MM.1S (cell line): ENCODE results near the gene CRADD.

ENCODE experiments used
- DNase-seq: peaks from one replicate; pipeline ENCODE4 v3.0.0-alpha.2; 2015
- H2AFZ ChIP-seq: fragments of 300-600 bp; sonication (generic); 2 replicates; pipeline ENCODE4 v1.6.0; 2016; ENCODE audit warnings: antibody characterized with exemption, low read length
- H3F3A ChIP-seq: fragments of 300-600 bp; sonication (generic); 2 replicates; pipeline ENCODE4 v1.6.1; 2016; ENCODE audit warnings: mild to moderate bottlenecking, antibody characterized with exemption, low read length, moderate library complexity, mixed read lengths; ENCODE audit not compliant: insufficient read depth
- H3K27ac ChIP-seq: fragments of 300-600 bp; sonication (generic); 2 replicates; pipeline ENCODE4 v1.5.1; 2016; ENCODE audit warnings: mild to moderate bottlenecking, low read length
- H3K27me3 ChIP-seq: fragments of 300-600 bp; sonication (generic); replicated peaks from 2 replicates; pipeline ENCODE4 v1.6.0; 2016; ENCODE audit warnings: low read length; ENCODE audit not compliant: insufficient read depth
- H3K36me3 ChIP-seq: fragments of 300-600 bp; sonication (generic); replicated peaks from 2 replicates; pipeline ENCODE4 v1.6.1; 2016; ENCODE audit warnings: mild to moderate bottlenecking, low read length, mixed read lengths; ENCODE audit not compliant: insufficient read depth
- H3K4me1 ChIP-seq: fragments of 300-600 bp; sonication (generic); 2 replicates; pipeline ENCODE4 v1.6.1; 2016; ENCODE audit warnings: low read length, mixed read lengths
- H3K4me2 ChIP-seq: fragments of 300-600 bp; sonication (generic); 2 replicates; pipeline ENCODE4 v1.6.0; 2016; ENCODE audit warnings: low read depth, low read length
- H3K4me3 ChIP-seq: fragments of 300-600 bp; sonication (generic); 2 replicates; pipeline ENCODE4 v1.5.1; 2016; ENCODE audit warnings: low read length, mixed read lengths
- H3K79me2 ChIP-seq: fragments of 300-600 bp; sonication (generic); 2 replicates; pipeline ENCODE4 v1.6.1; 2016; ENCODE audit warnings: mixed run types, low read length, mixed read lengths
- H3K9ac ChIP-seq: fragments of 300-600 bp; sonication (generic); 2 replicates; pipeline ENCODE4 v1.6.1; 2016; ENCODE audit warnings: low read length, mixed read lengths
- H3K9me2 ChIP-seq: fragments of 300-600 bp; sonication (generic); replicated peaks from 2 replicates; pipeline ENCODE4 v1.6.1; 2016; ENCODE audit warnings: mild to moderate bottlenecking, low read length, mixed read lengths; ENCODE audit not compliant: insufficient read depth
- H3K9me3 ChIP-seq: fragments of 300-600 bp; sonication (generic); replicated peaks from 2 replicates; pipeline ENCODE4 v1.6.1; 2016; ENCODE audit warnings: mild to moderate bottlenecking, low read length, mixed read lengths; ENCODE audit not compliant: insufficient read depth
- H4K20me1 ChIP-seq: fragments of 300-600 bp; sonication (generic); 2 replicates; pipeline ENCODE4 v1.6.1; 2016; ENCODE audit warnings: mild to moderate bottlenecking, low read length, moderate library complexity, mixed read lengths; ENCODE audit not compliant: insufficient read depth
- CTCF ChIP-seq: fragments of 300-600 bp; sonication (generic); IDR thresholded peaks from 2 replicates; pipeline ENCODE4 v1.5.1; 2016; ENCODE audit warnings: antibody characterized with exemption, low read length, mixed read lengths
- EZH2 ChIP-seq: fragments of 300-600 bp; sonication (generic); optimal IDR thresholded peaks from 2 replicates; pipeline ENCODE3; 2017; ENCODE audit warnings: low read depth, mild to moderate bottlenecking, antibody characterized with exemption, low read length, mixed read lengths
- EZH2phosphoT487 ChIP-seq: fragments of 300-600 bp; sonication (generic); IDR thresholded peaks from 2 replicates; pipeline ENCODE4 v1.6.1; 2018; ENCODE audit warnings: antibody characterized with exemption, low read length

The CRADD gene

GRCh38 chr12:93812626-93813025 is 135.5 kb downstream of the CRADD start:
- no peak overlapping the region for H3K4me2 ChIP-seq
- H3K9ac ChIP-seq = no peak overlapping the region
- no peak overlapping the region for H3K27ac ChIP-seq
- H2AFZ ChIP-seq = no peak overlapping the region
- no peaks in the 10 kb centered on the region for H3K9me3 ChIP-seq
- H3K79me2 ChIP-seq = no peaks in the 10 kb centered on the region
- no peaks in the 10 kb centered on the region for H3K27me3 ChIP-seq
- no peaks in the 10 kb centered on the region for H4K20me1 ChIP-seq
- H3K9me2 ChIP-seq = no peaks in the 10 kb centered on the region
- H3K36me3 ChIP-seq = no peaks in the 10 kb centered on the region
- no peak for DNase-seq
- no peaks in the 10 kb centered on the region for H3F3A ChIP-seq
- TF ChIP-seq EZH2phosphoT487 (no peak), EZH2 (no peak), CTCF (no peak)
- no peaks in the 10 kb centered on the region for H3K4me1 ChIP-seq
- H3K4me3 ChIP-seq = no peak overlapping the region

- no peaks in the 10 kb centered on the region for H3F3A ChIP-seq
- no peak for DNase-seq
- H3K9me3 ChIP-seq = no peaks in the 10 kb centered on the region
- no peaks in the 10 kb centered on the region for H3K4me1 ChIP-seq
- H2AFZ ChIP-seq = no peak overlapping the region
- no peak overlapping the region for H3K27ac ChIP-seq
- H3K9ac ChIP-seq = no peak overlapping the region
- no peak overlapping the region for H3K4me3 ChIP-seq
- no peaks in the 10 kb centered on the region for H3K36me3 ChIP-seq
- H3K79me2 ChIP-seq = no peaks in the 10 kb centered on the region
- no peaks in the 10 kb centered on the region for H3K9me2 ChIP-seq
- H3K27me3 ChIP-seq = no peaks in the 10 kb centered on the region
- H4K20me1 ChIP-seq = no peaks in the 10 kb centered on the region
- no peak for TF ChIP-seq CTCF
- TF ChIP-seq EZH2 = no peak
- TF ChIP-seq EZH2phosphoT487 = no peak
- no peak overlapping the region for H3K4me2 ChIP-seq
Measured at GRCh38 chr12:93813186-93813585, 136.0 kb downstream of the CRADD start.

GRCh38 chr12:93813972-93814821 is 137.0 kb downstream of the CRADD start:
- no peak overlapping the region for H3K27ac ChIP-seq
- H4K20me1 ChIP-seq = no peaks in the 10 kb centered on the region
- H3F3A ChIP-seq = no peaks in the 10 kb centered on the region
- H2AFZ ChIP-seq = no peak overlapping the region
- no peaks in the 10 kb centered on the region for H3K79me2 ChIP-seq
- no peaks in the 10 kb centered on the region for H3K4me1 ChIP-seq
- H3K4me3 ChIP-seq = no peak overlapping the region
- H3K4me2 ChIP-seq = no peak overlapping the region
- H3K27me3 ChIP-seq = no peaks in the 10 kb centered on the region
- no peaks in the 10 kb centered on the region for H3K9me3 ChIP-seq
- no peak for DNase-seq
- H3K9ac ChIP-seq = no peak overlapping the region
- H3K36me3 ChIP-seq = no peaks in the 10 kb centered on the region
- TF ChIP-seq EZH2phosphoT487 (no peak), CTCF (no peak), EZH2 (no peak)
- H3K9me2 ChIP-seq = no peaks in the 10 kb centered on the region
